Endothelial cell of umbilical vein (primary cell): ENCODE results near the gene GRID2IP. TPM values are rescaled to one million over a fixed set of nuclear protein-coding genes. Genes with fewer than 3 reads are reported as not detected.

ENCODE experiments used
- BruUV-seq: library from RNA; stranded (reverse); fragments of 400-500 nt; replicated peaks from 2 replicates; lab custom pipeline; 2021; lab: Mats Ljungman, UMichigan
- CTCF ChIA-PET: fragments of 300-600, 350-600 bp; sonication (Branson Sonifier 250); formaldehyde crosslinking; loops from one replicate; lab custom pipeline; 2021; ENCODE audit warnings: antibody characterized with exemption, inconsistent platforms; lab: Charles Lee
- POLR2A ChIA-PET: fragments of 300-600, 350-600 bp; sonication (Branson Sonifier 250); formaldehyde crosslinking; loops from one replicate; lab custom pipeline; 2021; ENCODE audit warnings: antibody characterized with exemption, inconsistent platforms; lab: Charles Lee
- DNase-seq: peaks from one replicate; pipeline ENCODE4 v3.0.0-alpha.2; 2011; ENCODE audit warnings: low read depth, low spot score
- FAIRE-seq: peaks from 2 replicates; lab custom pipeline; 2011; peaks lifted over from hg19 to GRCh38; lab: Jason Lieb, UNC
- H2AFZ ChIP-seq: 2 replicates; pipeline ENCODE4 v1.6.0; 2012; ENCODE audit warnings: low read depth, low read length, control low read depth, inconsistent platforms
- H3K27ac ChIP-seq: 2 replicates; pipeline ENCODE4 v1.5.1; 2011; ENCODE audit warnings: low read depth, mild to moderate bottlenecking, control low read depth, low read length, moderate library complexity; ENCODE audit not compliant: insufficient read depth
- H3K27me3 ChIP-seq, 2 experiments: 2 replicates each; pipeline versions ENCODE4 v1.6.0 to v1.6.1; 2011; ENCODE audit warnings: low read length in 2 of 2, mixed read lengths in 1 of 2; ENCODE audit not compliant: control insufficient read depth in 2 of 2, insufficient read depth in 2 of 2
- H3K36me3 ChIP-seq, 2 experiments: 2 replicates in 1 of 2; 3 replicates in 1 of 2; pipeline ENCODE4 v1.5.1; 2011; ENCODE audit warnings: low read length in 2 of 2, mild to moderate bottlenecking in 1 of 2, moderate library complexity in 1 of 2; ENCODE audit not compliant: control insufficient read depth in 2 of 2, insufficient read depth in 2 of 2; ENCODE audit errors: extremely low read depth in 1 of 2
- H3K4me1 ChIP-seq: 3 replicates; pipeline ENCODE4 v1.5.1; 2011; ENCODE audit warnings: mild to moderate bottlenecking, low read length; ENCODE audit not compliant: control insufficient read depth, insufficient read depth; ENCODE audit errors: extremely low read depth
- H3K4me2 ChIP-seq: 2 replicates; pipeline ENCODE4 v1.6.1; 2011; ENCODE audit warnings: low read length, control low read depth, mixed read lengths; ENCODE audit not compliant: insufficient read depth
- H3K4me3 ChIP-seq, 3 experiments: fragments of 200-600 bp in 1 of 3; sonication (generic), shearing (Covaris generic) in 1 of 3; replicated peaks in 1 of 3; 2 replicates each; pipeline ENCODE4 v1.5.1; 2011 to 2016; ENCODE audit warnings: control low read depth in 3 of 3, low read length in 3 of 3, mild to moderate bottlenecking in 2 of 3, inconsistent platforms in 1 of 3, low read depth in 1 of 3, moderate library complexity in 1 of 3; ENCODE audit not compliant: insufficient read depth in 1 of 3
- H3K79me2 ChIP-seq: 2 replicates; pipeline ENCODE4 v1.6.0; 2012; ENCODE audit warnings: low read length, inconsistent platforms; ENCODE audit not compliant: control insufficient read depth, insufficient read depth
- H3K9ac ChIP-seq: replicated peaks from 2 replicates; pipeline ENCODE3; 2011; ENCODE audit warnings: low read length, control low read depth; ENCODE audit not compliant: insufficient read depth; ENCODE audit errors: extremely low read depth
- H3K9me1 ChIP-seq: replicated peaks from 3 replicates; pipeline ENCODE4 v1.6.0; 2011; ENCODE audit warnings: mild to moderate bottlenecking, low read length; ENCODE audit not compliant: control insufficient read depth, insufficient read depth; ENCODE audit errors: extremely low read depth
- H3K9me3 ChIP-seq: replicated peaks from 2 replicates; pipeline ENCODE4 v1.5.1; 2012; ENCODE audit warnings: low read length, inconsistent platforms; ENCODE audit not compliant: control insufficient read depth, insufficient read depth
- H4K20me1 ChIP-seq: replicated peaks from 2 replicates; pipeline ENCODE3; 2011; ENCODE audit warnings: mild to moderate bottlenecking, low read length; ENCODE audit not compliant: control insufficient read depth, insufficient read depth; ENCODE audit errors: extremely low read depth
- CTCF ChIP-seq, 2 donors: IDR thresholded peaks; 1 replicate in 1 of 2; 2 replicates in 1 of 2; pipeline ENCODE4 v1.5.1; 2011; ENCODE audit warnings: low read length in 2 of 2, mild to moderate bottlenecking in 2 of 2, moderate library complexity in 2 of 2, control low read depth in 1 of 2, inconsistent platforms in 1 of 2, low read depth in 1 of 2; ENCODE audit not compliant: insufficient read depth in 1 of 2; ENCODE audit errors: extremely low read depth in 1 of 2
- EZH2 ChIP-seq: IDR thresholded peaks from 2 replicates; pipeline ENCODE4 v1.6.1; 2012; ENCODE audit warnings: borderline replicate concordance, low read depth, mild to moderate bottlenecking, moderate library complexity, low read length, inconsistent platforms; ENCODE audit not compliant: severe bottlenecking
- FOS ChIP-seq: IDR thresholded peaks from 2 replicates; pipeline ENCODE4 v1.6.1; 2011; ENCODE audit warnings: mild to moderate bottlenecking, low read length, moderate library complexity, borderline replicate concordance; ENCODE audit not compliant: insufficient read depth
- GATA2 ChIP-seq: IDR thresholded peaks from 2 replicates; pipeline ENCODE4 v1.7.0; 2011; ENCODE audit warnings: low read depth, mild to moderate bottlenecking, moderate library complexity, mixed read lengths, low read length; ENCODE audit not compliant: insufficient read length, insufficient read depth
- JUN ChIP-seq: IDR thresholded peaks from 2 replicates; pipeline ENCODE4 v1.6.1; 2011; ENCODE audit warnings: borderline replicate concordance, low read depth; ENCODE audit not compliant: insufficient read length, insufficient read depth
- MAX ChIP-seq: IDR thresholded peaks from 2 replicates; pipeline ENCODE4 v1.6.1; 2011; ENCODE audit not compliant: insufficient read depth, insufficient read length
- MYC ChIP-seq: IDR thresholded peaks from one replicate; pipeline ENCODE4 v1.6.1; 2011; ENCODE audit warnings: mild to moderate bottlenecking, low read depth, low read length
- POLR2A ChIP-seq: IDR thresholded peaks from 2 replicates; pipeline ENCODE4 v1.6.1; 2012; ENCODE audit warnings: low read depth, mild to moderate bottlenecking, control low read depth, low read length
- POLR2AphosphoS5 ChIP-seq: IDR thresholded peaks from 2 replicates; pipeline ENCODE4 v1.6.1; 2012; ENCODE audit warnings: low read depth, mild to moderate bottlenecking, control low read depth, low read length, moderate library complexity; ENCODE audit not compliant: insufficient read depth
- dilution Hi-C: fragments of 300-500 bp; cut with MboI; formaldehyde crosslinking; loops from one replicate; pipeline ENCODE4 v1.15.0; 2019; ENCODE audit warnings: low sequenced_read_pairs; ENCODE audit not compliant: extremely low pct_ligation_motif_present
- intact Hi-C: fragments of 100-400 bp; cut with micrococcal nuclease; formaldehyde crosslinking; loops from one replicate; pipeline ENCODE4 v1.10.0; 2022
- polyA plus RNA-seq, 4 experiments: library from polyadenylated mRNA; depleted of rRNA in 3 of 4; stranded (reverse) in 3 of 4; unstranded in 1 of 4; fragments of >200 nt; gene quantifications; 2 replicates each; pipeline versions ENCODE4 v1.2.1 to v1.2.3, GENCODE V29; 2011 to 2012; ENCODE audit warnings: missing spikeins in 1 of 4
- total RNA-seq: library from RNA; stranded (reverse); gene quantifications from 2 replicates; pipeline ENCODE4 v1.2.3, GENCODE V29; 2021

The GRID2IP gene
- total and polyA plus RNA-seq, 2 donors (not counting 3 experiments of a cell fraction or from before 2014, with no cell fraction given), result not detected

- BruUV-seq, result no TSS peak
- Histone ChIP-seq H4K20me1 (no peaks in the 10 kb centered on the region), H3K9ac (no peak overlapping the region), H3K4me1 (peaks cover 5% of the 10 kb centered on the region), H3K79me2 (no peaks in the 10 kb centered on the region), H3K27ac (no peak overlapping the region), H3K9me1 (no peaks in the 10 kb centered on the region), H2AFZ (no peak overlapping the region), H3K9me3 (no peaks in the 10 kb centered on the region), H3K36me3 (no peaks in the 10 kb centered on the region), H3K4me3 (no peak overlapping the region), H3K4me2 (no peak overlapping the region), H3K27me3 (peaks cover 14 to 26% of the 10 kb centered on the region in 2 experiments)
- FAIRE-seq, result no peak
- no peak for DNase-seq
- ChIA-PET CTCF (interaction anchor here (1.9 kb wide), 1 partner anchor 27 kb away, joined by 4 read pairs; no protein-coding TSS in a partner anchor), POLR2A (no interaction called here)
- TF ChIP-seq MAX (no peak), POLR2AphosphoS5 (no peak), GATA2 (no peak), CTCF (IDR thresholded peaks at IDR 0.05; ENCODE audit: extremely low read depth in 1 of 2, insufficient read depth in 1 of 2, low read depth in 1 of 2, low read length in 2 of 2) (no peak), POLR2A (no peak), JUN (no peak), FOS (no peak), EZH2 (no peak), MYC (no peak)
- dilution Hi-C loops (no loop called here), intact Hi-C loops (no loop called here)
Measured at GRCh38 chr7:6531492-6532279, 19.6 kb downstream of the GRID2IP start.
